HG02870 (cell line): Measurements from ENCODE around the gene OPHN1.
"Not testable (repeated sequence)": the region's sequence is repeated elsewhere in the genome, so short reads cannot be mapped to it uniquely, and the experiment has no call there.

Source experiments
- ATAC-seq: cut with Tn5 transposase; IDR thresholded peaks from one replicate; pipeline ENCODE4 v1.9.1; 2021; ENCODE audit warnings: mild to moderate bottlenecking, moderate library complexity; ENCODE audit not compliant: unreplicated experiment

The OPHN1 gene

DNA sequence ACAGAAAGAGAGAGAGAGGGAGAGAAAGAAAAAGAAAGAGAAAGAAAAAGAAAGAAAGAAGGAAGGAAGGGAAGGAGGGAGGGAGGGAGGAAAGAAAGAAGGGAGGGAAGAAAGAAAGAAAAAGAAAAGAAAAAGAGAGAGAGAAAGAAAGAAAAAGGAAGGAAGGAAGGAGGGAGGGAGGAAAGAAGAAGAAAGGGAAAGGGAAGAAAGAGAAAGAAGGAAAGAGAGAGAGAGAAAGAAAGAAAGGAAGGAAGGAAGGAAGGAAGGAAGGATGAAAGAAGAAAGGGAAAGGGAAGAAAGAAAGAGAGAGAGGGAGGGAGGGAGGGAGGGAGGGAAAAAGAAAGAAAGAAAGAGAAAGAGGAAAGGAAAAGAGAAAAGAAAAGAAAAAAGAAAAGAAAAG, 10.8 kb downstream of the OPHN1 start:
- ATAC-seq, result no peak

DNA sequence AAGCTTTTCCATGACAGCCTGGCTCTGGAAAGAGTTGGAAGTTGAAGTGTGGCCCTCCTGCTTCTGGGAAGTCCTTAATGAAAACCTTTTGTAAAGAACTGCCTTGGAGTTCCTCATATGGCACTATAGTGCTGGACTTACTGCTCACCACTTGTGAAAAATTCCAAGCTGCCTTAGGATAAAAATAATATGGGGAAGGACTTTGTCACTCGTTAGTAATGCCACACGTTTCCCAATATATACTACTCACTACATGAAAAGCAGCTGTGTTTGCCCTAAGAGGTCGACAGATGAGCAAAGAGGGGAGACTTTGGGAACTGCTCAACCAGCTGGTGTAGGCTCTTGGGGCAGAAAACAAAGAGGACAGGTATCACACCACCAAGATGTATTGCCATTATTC, 11.7 kb downstream of the OPHN1 start:
- no peak for ATAC-seq

DNA sequence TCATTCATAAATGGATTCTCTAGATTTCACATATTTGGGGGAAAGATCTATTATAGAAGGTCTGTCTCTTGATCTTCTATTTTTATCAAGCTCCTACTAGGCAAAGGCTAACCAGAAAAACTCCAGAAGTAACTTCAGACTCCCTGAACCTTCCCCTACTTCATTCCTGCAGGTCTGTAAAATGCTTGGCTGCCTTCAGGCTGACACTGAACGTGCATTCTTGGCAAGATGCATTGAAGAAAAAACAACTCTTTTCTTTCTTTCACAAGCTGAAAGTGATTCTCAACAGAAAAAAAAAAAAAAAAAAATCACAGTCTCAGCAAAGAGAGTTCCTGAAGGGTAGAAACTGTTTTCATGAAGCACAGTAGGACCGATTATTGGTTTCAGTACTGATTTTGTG, 12.7 kb downstream of the OPHN1 start:
- ATAC-seq, result no peak

GRCh38 chrX:68419975-68420374, 13.3 kb downstream of the OPHN1 start:
- no peak for ATAC-seq

GRCh38 chrX:68417651-68418050, 15.6 kb downstream of the OPHN1 start:
- no peak for ATAC-seq

DNA sequence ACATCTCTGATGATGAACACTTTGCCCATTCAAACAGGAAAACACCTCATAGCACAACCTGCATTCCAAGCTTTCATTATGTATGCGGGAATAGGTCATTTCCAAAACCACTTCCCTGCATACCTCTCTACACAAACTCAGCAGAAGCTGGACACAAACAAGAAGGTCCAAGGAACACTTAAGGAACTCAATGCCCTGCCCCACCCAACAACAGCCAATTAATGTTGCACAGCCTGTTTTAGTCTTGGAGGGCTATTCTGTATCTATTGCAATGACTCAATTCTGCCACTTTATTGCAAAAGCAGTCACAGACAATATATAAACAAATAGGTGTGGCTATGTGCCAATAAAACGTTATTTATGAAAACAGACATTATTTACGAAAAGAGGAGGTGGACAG, 16.7 kb downstream of the OPHN1 start:
- no peak for ATAC-seq

DNA sequence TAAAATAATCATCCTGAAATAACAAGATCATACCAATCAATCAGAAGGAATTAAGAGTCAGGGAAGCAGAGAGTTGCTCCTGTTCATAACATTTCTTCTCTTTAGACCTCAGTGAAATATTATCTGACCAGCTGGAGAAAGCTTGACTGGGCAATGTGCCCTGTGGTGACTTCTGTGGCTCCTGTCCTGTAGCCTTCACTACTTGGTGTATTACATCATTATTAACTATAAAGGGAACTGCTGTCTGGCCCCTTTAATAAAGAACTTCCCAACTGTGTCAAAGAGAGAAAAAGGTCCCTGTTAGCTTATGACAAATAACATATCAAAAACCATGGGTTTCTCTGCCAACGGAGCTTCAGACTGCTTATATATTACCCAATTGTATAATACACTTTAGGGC, 18.0 kb downstream of the OPHN1 start:
- no peak for ATAC-seq

DNA sequence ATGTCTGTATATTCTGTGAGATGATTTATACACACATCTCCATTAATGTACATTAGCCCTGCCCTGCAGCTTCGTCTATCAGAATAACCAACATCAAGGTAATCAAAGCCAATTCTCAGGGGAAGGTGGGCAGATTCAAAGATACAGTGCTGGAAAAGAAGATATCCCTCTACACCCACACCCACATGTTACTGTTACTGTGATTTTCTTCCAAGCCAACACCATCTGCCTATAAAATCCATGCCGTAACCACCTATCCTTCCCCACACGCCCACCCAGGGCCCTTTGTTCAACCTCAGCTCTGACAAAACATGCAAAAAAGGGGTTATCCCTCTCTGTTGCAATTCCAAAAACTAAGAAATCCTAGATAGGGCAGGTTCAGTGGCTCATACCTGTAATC, 20.0 kb downstream of the OPHN1 start:
- no peak for ATAC-seq

GRCh38 chrX:68411729-68412128, 21.6 kb downstream of the OPHN1 start:
- ATAC-seq, result no peak

DNA sequence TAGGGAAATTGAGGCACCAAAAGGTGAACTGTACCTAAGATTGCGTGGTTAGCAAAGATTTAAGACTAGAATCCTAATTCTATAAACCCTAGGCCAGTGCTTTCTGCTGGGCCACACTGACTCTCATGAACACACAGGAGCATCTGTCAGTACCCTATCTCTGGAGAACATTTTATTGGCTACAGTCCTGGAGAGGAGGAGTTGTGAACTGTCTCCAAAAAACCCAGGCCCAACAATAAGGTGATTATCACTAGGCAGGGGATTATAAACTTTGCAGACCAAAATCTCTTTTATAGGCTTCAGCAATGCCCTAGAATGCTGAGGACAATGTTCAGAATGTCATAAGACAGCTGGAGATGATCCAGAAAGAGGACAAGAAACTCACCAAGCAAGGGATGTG, 24.1 kb downstream of the OPHN1 start:
- ATAC-seq, result no peak

- no peak for ATAC-seq
Measured at GRCh38 chrX:68403522-68403921, 29.8 kb downstream of the OPHN1 start.

DNA sequence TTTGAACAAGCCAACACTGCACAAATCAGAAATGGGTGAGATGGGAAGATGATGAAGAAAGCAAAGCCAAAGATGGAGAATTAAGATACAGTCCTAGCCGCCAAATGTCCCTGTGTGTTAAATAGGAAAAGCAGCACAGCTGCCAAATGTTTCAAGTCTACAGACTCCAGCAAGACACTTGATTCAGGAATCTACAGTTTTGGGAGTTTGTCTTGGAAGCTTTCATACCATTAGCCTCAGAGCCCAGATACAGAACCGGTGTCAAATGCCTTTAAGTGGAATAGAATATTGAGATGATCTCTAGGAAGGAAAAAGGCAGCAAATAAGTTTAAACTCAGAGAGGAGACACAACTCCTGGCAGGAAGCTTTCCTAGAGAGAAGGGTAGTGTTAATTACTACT, 30.3 kb downstream of the OPHN1 start:
- ATAC-seq, result no peak

- no peak for ATAC-seq
Measured at GRCh38 chrX:68402094-68402493, 31.2 kb downstream of the OPHN1 start.

DNA sequence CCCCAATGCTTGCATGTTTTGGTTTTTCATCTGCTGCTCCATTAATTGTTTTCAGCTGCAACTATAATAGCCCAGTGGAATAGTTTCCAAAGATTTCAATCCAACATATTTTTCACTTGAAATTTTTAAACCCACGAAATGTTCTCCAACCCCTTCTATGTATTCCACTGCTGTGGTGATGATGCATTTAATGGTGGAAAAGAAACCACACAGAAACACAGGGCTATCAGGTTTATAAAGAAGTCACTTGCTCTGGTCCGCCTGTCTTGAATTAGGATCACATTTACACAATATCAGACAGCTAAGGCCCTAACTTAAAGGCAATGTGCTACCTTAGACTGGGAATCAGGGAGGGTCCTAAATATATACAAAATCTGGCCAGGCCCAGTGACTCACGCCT, 35.0 kb downstream of the OPHN1 start:
- no peak for ATAC-seq

GRCh38 chrX:68396953-68397352, 36.3 kb downstream of the OPHN1 start:
- no peak for ATAC-seq

DNA sequence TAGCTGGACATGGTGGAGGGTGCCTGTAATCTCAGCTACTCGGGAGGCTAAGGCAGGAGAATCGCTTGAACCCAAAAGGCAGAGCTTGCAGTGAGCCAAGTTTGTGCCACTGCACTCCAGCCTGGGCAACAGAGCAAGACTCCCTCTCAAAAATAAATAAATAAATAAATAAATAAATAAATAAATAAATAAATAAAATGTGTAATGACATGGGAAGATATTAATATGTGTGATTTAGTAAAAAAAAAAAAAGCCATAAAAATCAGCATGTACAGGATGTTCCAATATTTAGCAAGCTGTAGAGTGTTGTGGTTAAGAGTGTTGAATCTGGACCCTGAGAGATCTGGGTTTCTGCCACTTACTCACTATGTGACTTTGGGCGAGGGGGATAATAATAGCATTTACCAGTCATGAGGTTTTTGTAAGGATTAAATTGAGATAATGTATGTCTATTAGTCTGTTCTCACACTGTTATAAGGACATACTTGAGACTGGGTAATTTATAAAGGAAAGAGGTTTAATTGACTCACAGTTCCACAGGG, 43.8 kb downstream of the OPHN1 start:
- ATAC-seq, result not testable (repeated sequence)

DNA sequence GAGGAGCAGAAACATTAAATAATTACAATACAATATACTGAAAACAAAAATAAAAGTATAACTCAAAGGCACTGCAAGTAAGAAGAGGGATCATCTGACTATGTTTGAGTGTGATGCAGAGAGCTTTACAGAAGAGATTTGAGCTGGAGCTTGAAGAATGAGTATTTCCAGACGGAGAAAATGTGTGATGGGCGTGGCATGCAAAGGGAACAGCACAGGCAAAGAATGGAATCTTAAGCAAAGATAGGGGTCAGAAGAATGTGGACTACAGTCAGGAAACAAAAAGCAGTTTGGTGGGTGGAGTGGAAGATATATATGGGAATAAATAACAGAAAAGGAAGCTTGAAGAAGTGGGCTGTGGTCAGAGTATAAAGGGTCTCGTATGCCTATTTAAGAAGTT, 45.5 kb downstream of the OPHN1 start:
- ATAC-seq, result no peak

GRCh38 chrX:68383540-68383939, 49.8 kb downstream of the OPHN1 start:
- ATAC-seq, result no peak

GRCh38 chrX:68377579-68377978, 55.7 kb downstream of the OPHN1 start:
- not testable (repeated sequence) for ATAC-seq

DNA sequence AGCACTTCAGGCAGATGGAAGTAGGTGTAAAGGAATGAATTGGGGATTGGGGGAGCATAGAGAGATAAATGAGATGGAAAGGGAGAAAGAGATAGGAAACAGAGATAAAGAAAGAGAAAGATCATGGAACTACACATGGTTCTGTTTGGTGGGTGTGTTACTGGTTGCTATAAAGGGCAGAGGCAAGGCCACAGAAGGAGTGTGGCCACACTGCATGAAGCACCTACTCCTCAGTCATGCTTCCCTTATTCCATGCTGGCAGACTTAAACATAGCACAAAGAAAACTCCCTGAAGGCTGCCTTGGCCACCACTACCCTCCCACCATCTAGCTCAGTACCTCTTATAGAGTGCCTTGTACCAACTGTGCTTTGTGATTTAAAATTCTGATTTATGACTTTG, 56.9 kb downstream of the OPHN1 start:
- no peak for ATAC-seq

- ATAC-seq, result no peak
Measured at GRCh38 chrX:68375803-68376202, 57.5 kb downstream of the OPHN1 start.

DNA sequence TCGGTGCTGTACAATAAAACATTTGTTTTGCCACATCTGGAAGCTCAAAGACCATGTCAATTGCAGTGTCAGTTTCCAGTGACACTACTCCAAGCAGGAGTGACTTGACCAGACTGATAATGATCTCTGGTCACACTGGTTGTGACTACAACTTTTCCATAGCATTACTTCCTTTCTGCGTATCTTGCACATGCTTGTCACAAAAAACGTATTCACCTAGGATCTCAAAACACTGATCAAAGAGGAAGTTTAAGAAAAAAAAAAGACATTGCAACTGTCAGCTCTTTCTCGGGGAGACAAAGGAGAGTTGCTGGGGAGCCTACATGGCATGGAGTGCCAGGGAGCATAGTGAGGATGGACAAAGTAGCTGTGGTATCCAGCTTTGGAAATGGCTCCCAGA, 60.6 kb downstream of the OPHN1 start:
- no peak for ATAC-seq

DNA sequence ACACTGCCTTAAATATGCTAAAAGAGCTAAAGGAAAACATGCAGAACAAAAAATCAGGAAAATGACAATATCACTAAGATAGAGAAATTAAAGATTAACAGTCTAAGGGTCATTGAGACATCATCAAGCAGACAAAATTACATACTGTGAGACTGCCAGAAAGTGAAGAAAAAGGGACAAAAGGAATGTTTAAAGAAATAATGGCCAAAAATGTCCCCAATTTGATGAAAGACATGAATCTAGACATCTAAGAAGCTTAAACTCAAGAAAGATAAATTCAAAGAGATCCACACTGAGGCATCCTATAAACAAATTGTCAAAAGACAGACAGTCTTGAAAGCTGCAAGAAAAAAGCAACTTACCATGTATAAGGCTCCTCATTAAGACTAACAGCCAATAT, 63.7 kb downstream of the OPHN1 start:
- no peak for ATAC-seq

DNA sequence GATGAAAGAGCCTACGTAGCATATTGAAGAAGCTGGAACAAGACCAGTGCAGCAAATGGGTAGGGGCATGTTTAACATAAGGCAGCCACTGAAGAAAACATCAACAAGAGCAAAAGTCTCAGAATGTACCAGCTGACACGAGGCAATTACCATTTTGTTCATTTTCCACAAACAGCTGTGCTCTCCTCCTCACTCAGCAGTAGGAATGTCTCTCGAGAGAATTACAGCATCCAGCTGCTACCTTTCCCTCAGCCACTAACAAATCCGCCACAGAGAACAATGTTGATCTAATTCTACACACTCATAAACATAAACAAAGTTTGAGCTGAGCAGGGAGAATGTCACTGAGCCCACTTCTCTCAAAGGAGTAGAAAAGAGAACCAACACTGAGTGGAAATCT, 68.0 kb downstream of the OPHN1 start:
- no peak for ATAC-seq
